ENCODE data around the gene PHF1. TPM values are rescaled to one million over a fixed set of nuclear protein-coding genes. Genes with fewer than 3 reads are reported as not detected.

Gene PHF1
- total and polyA plus RNA-seq, 9 donors, result 80.7 to 182 (median 123) TPM

DNA sequence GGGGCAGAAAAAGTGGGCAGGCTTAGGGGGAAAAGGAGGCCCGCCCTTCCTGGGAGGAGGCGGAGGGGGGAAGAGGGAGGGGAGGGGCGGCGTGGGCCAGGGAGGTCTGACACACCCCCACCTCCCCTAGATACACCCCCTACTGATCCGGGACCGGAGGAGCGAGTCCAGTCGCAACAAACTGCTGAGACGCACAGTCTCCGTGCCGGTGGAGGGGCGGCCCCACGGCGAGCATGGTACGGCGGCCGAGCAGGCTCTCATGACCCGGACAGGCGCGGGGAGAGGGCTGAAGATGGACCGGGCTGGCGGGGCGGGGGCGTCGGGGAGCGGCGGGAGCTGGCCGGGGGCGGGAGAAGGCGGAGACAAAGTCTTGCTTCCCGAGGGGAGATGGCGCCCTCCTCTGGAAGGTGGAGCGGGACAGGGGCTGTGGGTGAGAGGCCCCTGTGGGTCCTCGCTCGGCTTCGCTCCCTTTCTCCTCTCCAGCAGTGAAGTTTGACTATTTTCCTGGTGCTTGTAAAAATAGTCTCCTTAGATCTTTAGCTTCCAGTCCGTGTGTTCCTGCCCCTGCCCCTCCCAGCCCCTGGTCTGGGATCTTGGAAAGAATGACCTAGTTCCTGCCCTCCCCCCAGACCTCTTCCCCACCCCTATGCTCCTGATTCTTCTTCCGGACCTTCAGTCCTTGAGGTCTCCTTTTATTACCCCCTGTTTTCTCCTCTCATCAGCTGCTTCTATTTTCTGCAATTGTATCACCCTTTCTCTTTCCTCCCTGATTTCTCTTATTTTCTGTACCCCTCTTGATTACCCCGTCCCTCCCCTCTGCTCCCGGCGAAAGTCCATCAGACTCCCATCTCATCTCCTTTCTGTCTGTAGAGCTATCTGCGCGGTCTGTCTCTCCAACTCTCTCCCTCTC lies 15.1 kb downstream of the PHF1 start:
- H3K27ac ChIP-seq, result peak overlapping the region; percentile 80 to 96
- H3K36me3 ChIP-seq, result no peaks in the 10 kb centered on the region
- no peak for TF ChIP-seq EP300 (IDR thresholded peaks at IDR 0.05)
- peak; percentile 26 for TF ChIP-seq POLR2A (IDR thresholded peaks at IDR 0.05)
- TF ChIP-seq CTCF (IDR thresholded peaks at IDR 0.05), result peak; percentile 44 to 58 (median 49)
- H3K4me3 ChIP-seq, result peak overlapping the region; percentile 59
- intact Hi-C loops (cut with DNase I), result loop anchor here in 1 of 4 donors (2.0 to 10.0 kb wide), 2 partner anchors 35 to 111 kb away; partner anchors contain the start of genes KIFC1, TAPBP and ZBTB22
- no peaks in the 10 kb centered on the region for H3K27me3 ChIP-seq
- no peaks in the 10 kb centered on the region for H3K9me3 ChIP-seq
- peaks cover 29% of the 10 kb centered on the region for H3K4me1 ChIP-seq (ENCODE audit: insufficient read depth)
- WGBS, 3 donors, result 2 to 4% (median 2%) methylated on average over 40 to 43 of the region's 43 CpGs
- DNase-seq, result peak; percentile 93 to 94 (median 94)

- WGBS, 3 donors, result 6 to 14% (median 12%) methylated on average over 12 of the region's 12 CpGs
- Histone ChIP-seq H3K27me3 (no peaks in the 10 kb centered on the region), H3K27ac (peak overlapping the region; percentile 80 to 96), H3K36me3 (no peaks in the 10 kb centered on the region), H3K4me3 (peak overlapping the region; percentile 59), H3K9me3 (no peaks in the 10 kb centered on the region), H3K4me1 (ENCODE audit: insufficient read depth) (peaks cover 31% of the 10 kb centered on the region)
- TF ChIP-seq EP300 (IDR thresholded peaks at IDR 0.05) (no peak), POLR2A (IDR thresholded peaks at IDR 0.05) (no peak)
- intact Hi-C loops (cut with DNase I), result loop anchor here in 1 of 4 donors (2.0 to 10.0 kb wide), 2 partner anchors 36 to 112 kb away; partner anchors contain the start of genes KIFC1, TAPBP and ZBTB22
- peak in 1 of 5 donors; percentile 46 for DNase-seq
Measured at GRCh38 chr6:33426590-33427511, 16.0 kb downstream of the PHF1 start.

- H3K36me3 ChIP-seq, result no peaks in the 10 kb centered on the region
- H3K4me1 ChIP-seq (ENCODE audit: insufficient read depth), result peaks cover 31% of the 10 kb centered on the region
- TF ChIP-seq EP300 (IDR thresholded peaks at IDR 0.05) (no peak), CTCF (IDR thresholded peaks at IDR 0.05) (no peak), POLR2A (IDR thresholded peaks at IDR 0.05) (no peak)
- no peaks in the 10 kb centered on the region for H3K27me3 ChIP-seq
- intact Hi-C loops (cut with DNase I), result loop anchor here in 1 of 4 donors (2.0 to 10.0 kb wide), 2 partner anchors 37 to 113 kb away; partner anchors contain the start of genes KIFC1, TAPBP and ZBTB22
- H3K4me3 ChIP-seq, result peak overlapping the region; percentile 53
- DNase-seq, result peak; percentile 65 to 76 (median 75)
- no peaks in the 10 kb centered on the region for H3K9me3 ChIP-seq
- WGBS, 3 donors, result 0 to 1% (median 0%) methylated on average over 8 to 77 of the region's 79 CpGs
- H3K27ac ChIP-seq, result peak overlapping the region; percentile 80 to 96
Measured at GRCh38 chr6:33427585-33428223, 16.9 kb downstream of the PHF1 start.

GRCh38 chr6:33428224-33428965 lies 17.6 kb downstream of the PHF1 start:
- peak in 2 of 5 donors; percentile 38 to 72 for DNase-seq
- intact Hi-C loops (cut with DNase I), result loop anchor here in 1 of 4 donors (10.0 kb wide), 1 partner anchor 114 kb away; the partner anchor contains the start of genes TAPBP and ZBTB22
- Histone ChIP-seq H3K4me3 (peak overlapping the region; percentile 53), H3K9me3 (no peaks in the 10 kb centered on the region), H3K27ac (peak overlapping the region; percentile 54 to 80), H3K4me1 (ENCODE audit: insufficient read depth) (peaks cover 32% of the 10 kb centered on the region), H3K27me3 (no peaks in the 10 kb centered on the region), H3K36me3 (no peaks in the 10 kb centered on the region)
- TF ChIP-seq CTCF (IDR thresholded peaks at IDR 0.05) (peak in 1 of 3 donors; percentile 21), POLR2A (IDR thresholded peaks at IDR 0.05) (no peak)
- 3 to 14% (median 4%) methylated on average over 5 to 33 of the region's 33 CpGs for WGBS, 3 donors
